ENCODE results near the gene MPPED2. TPM values are rescaled to one million over a fixed set of nuclear protein-coding genes. Genes with fewer than 3 reads are reported as not detected.

MPPED2 gene
- total RNA-seq, 4 donors from 2014 or later = 2.2 to 11.5 (median 4.7) TPM

DNA sequence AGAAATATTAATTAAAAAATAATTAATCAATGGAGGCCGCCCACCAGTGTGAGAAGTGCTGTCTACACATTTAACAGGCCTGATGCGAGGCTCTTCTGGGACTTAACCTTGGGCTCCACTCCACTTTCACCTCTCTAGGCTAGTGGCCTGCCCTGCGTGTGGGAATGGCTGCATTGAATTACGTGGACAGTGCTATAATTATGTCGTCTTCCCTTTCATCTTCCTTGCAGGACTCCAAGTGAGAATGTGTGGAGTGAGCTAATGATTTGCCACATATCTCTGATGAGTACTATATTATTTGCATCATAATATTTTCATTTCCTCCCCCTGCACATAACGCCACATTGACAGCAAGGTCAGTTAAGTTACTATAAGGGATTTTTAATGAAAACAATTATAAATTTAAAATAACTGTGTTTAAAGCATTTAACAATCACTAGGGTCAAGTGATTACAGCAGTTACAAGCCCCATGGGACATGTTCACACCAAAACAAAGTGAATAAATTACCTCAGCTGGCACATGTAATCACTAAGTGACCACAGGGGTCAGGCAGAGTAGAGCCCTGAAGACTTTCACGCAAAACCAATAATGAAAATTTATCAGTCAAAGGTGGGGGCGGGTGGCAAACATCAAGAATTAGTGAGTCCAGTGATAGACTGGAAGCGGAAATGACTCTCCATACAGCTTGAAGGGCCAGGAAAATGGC is 63.5 kb downstream of the MPPED2 start:
- no peak for DNase-seq (ENCODE audit: low spot score in 2 of 2)
- Histone ChIP-seq H3K27me3 (no peaks in the 10 kb centered on the region), H3K4me3 (no peak overlapping the region), H3K9me3 (no peaks in the 10 kb centered on the region), H3K4me1 (no peaks in the 10 kb centered on the region), H3K27ac (no peak overlapping the region), H3K36me3 (no peaks in the 10 kb centered on the region)
- TF ChIP-seq POLR2A (IDR thresholded peaks at IDR 0.05) = no peak
- TF ChIP-seq EP300 (IDR thresholded peaks at IDR 0.05) = no peak
- TF ChIP-seq, protein P1, sequence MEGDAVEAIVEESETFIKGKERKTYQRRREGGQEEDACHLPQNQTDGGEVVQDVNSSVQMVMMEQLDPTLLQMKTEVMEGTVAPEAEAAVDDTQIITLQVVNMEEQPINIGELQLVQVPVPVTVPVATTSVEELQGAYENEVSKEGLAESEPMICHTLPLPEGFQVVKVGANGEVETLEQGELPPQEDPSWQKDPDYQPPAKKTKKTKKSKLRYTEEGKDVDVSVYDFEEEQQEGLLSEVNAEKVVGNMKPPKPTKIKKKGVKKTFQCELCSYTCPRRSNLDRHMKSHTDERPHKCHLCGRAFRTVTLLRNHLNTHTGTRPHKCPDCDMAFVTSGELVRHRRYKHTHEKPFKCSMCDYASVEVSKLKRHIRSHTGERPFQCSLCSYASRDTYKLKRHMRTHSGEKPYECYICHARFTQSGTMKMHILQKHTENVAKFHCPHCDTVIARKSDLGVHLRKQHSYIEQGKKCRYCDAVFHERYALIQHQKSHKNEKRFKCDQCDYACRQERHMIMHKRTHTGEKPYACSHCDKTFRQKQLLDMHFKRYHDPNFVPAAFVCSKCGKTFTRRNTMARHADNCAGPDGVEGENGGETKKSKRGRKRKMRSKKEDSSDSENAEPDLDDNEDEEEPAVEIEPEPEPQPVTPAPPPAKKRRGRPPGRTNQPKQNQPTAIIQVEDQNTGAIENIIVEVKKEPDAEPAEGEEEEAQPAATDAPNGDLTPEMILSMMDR (IDR thresholded peaks at IDR 0.05) = no peak
- WGBS, 2 donors = 84% methylated on average over 9 of the region's 9 CpGs

DNA sequence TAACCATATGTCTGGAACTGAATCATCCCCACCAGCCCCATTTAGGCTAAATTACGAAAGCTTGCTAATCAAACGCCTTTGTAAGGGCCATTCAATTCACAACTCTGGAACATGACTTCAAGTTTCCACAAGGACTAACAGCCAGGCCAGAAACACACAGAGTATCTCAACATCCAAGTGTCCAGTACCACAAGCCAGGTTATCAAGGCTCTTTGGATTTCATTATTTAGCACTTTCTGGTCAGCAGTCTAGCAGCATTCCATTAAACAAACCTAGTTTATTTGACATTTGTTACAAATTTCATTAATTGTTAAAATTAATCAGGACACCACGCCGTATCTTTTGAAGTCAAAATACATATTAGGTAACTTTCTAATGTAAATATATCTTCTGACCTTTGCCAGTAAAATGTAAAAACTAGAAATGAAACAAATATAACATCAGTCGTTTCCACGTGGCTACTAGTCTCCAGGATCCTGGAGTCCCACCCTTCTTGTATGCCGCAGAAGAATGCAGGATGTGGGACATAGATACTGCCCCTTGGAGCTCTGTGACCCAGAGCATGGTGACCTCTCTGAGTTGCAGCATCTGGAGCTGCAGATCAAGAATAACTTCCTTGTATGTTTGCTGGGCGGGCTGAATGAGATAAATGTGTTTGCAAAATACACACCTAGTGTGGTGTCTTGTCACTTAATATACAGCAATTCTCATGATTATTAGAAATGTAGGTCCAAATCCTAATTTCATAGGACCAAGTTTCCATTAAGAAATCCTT is 64.7 kb downstream of the MPPED2 start:
- Histone ChIP-seq H3K27me3 (no peaks in the 10 kb centered on the region), H3K4me3 (no peak overlapping the region), H3K36me3 (no peaks in the 10 kb centered on the region), H3K4me1 (no peaks in the 10 kb centered on the region), H3K9me3 (no peaks in the 10 kb centered on the region), H3K27ac (no peak overlapping the region)
- no peak for DNase-seq (ENCODE audit: low spot score in 2 of 2)
- TF ChIP-seq POLR2A (IDR thresholded peaks at IDR 0.05) = no peak
- no peak for TF ChIP-seq EP300 (IDR thresholded peaks at IDR 0.05)
- TF ChIP-seq, protein P1 (IDR thresholded peaks at IDR 0.05) = no peak
- WGBS, 2 donors = 76 to 80% methylated on average over 8 of the region's 8 CpGs

DNA sequence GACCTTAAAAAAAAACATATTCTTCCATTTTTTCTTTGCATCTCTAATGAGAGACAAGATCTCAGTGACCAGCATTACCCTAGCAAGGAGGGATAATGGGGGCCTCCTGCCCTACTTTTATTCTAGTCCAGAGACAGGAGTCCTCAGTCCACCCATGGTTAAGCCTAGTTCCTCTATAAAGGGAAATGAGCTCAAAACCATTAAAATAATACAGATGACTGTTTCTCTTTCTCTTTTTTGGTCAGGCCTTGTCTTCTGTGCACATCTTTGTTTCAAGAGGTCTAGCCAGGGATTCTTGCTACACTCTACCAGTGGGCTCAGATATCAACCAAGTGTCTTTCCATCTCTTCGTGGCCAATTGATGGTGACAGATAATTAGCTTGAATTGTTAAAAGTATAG is 73.1 kb downstream of the MPPED2 start:
- H3K4me3 ChIP-seq = no peak overlapping the region
- 92 to 94% methylated on average over 1 of the region's 1 CpG for WGBS, 2 donors
- no peak overlapping the region for H3K27ac ChIP-seq
- H3K36me3 ChIP-seq = no peaks in the 10 kb centered on the region
- no peaks in the 10 kb centered on the region for H3K9me3 ChIP-seq
- H3K27me3 ChIP-seq = no peaks in the 10 kb centered on the region
- H3K4me1 ChIP-seq = no peaks in the 10 kb centered on the region
- no peak for DNase-seq (ENCODE audit: low spot score in 2 of 2)
- TF ChIP-seq, protein P1 (IDR thresholded peaks at IDR 0.05) = no peak
- no peak for TF ChIP-seq EP300 (IDR thresholded peaks at IDR 0.05)
- TF ChIP-seq POLR2A (IDR thresholded peaks at IDR 0.05) = no peak

DNA sequence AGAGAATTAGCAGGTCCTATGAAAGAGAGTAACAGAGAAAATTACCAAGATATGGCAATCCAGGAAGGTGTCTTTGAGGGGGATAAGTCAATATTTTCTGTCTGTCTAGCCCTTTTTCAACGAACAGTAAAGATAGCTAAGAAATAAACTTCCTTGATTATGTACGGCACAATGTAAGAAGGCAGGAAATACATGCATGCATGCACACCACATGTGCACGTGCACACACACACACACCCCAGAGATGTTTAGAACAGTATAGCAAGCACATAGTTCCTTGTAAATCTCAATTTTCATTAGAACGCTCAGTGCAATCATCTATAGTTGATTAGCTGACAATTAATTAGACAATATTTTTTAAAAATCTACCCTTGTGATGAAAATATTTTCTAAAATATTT is 74.7 kb downstream of the MPPED2 start:
- TF ChIP-seq, protein P1 (IDR thresholded peaks at IDR 0.05) = no peak
- TF ChIP-seq EP300 (IDR thresholded peaks at IDR 0.05) (no peak), POLR2A (IDR thresholded peaks at IDR 0.05) (no peak)
- Histone ChIP-seq H3K27ac (no peak overlapping the region), H3K4me1 (no peaks in the 10 kb centered on the region), H3K9me3 (no peaks in the 10 kb centered on the region), H3K36me3 (no peaks in the 10 kb centered on the region), H3K27me3 (no peaks in the 10 kb centered on the region), H3K4me3 (no peak overlapping the region)
- no peak for DNase-seq (ENCODE audit: low spot score in 2 of 2)
- WGBS, 2 donors = 87 to 89% methylated on average over 4 of the region's 4 CpGs

DNA sequence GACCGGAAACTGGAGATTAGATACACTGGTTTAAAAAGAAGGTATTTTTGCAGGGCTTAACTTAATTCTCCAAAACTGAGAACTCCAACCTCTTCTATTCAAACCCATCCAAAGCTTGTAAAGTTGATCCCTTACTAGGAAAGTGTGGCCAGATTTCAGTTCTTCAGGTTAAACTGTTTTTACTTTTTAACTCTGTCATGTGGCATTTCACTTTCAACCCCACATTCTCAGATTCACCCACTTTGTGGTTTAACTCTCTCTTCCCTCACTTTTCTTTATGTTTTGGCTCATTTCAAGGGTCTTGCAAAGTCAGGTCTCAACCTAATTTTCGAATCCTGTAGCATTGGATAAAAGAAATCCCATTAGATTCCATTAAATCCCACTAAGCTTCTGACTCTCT is 75.4 kb downstream of the MPPED2 start:
- H3K4me1 ChIP-seq = no peaks in the 10 kb centered on the region
- TF ChIP-seq, protein P1 (IDR thresholded peaks at IDR 0.05) = no peak
- no peaks in the 10 kb centered on the region for H3K27me3 ChIP-seq
- no peak overlapping the region for H3K27ac ChIP-seq
- no peak for DNase-seq (ENCODE audit: low spot score in 2 of 2)
- no peak overlapping the region for H3K4me3 ChIP-seq
- H3K36me3 ChIP-seq = no peaks in the 10 kb centered on the region
- H3K9me3 ChIP-seq = no peaks in the 10 kb centered on the region
- WGBS, 2 donors = 89 to 97% methylated on average over 2 of the region's 2 CpGs

Measured in tibial nerve (tissue), 4 donors.